Transverse colon (tissue), 3 donors: Measurements from ENCODE around the gene NCOA1.

Experiments used
- EP300 ChIP-seq: sonication (generic); formaldehyde crosslinking; IDR thresholded peaks from one replicate; pipeline ENCODE4 v1.6.1; 2017; ENCODE audit warnings: antibody characterized with exemption, low read depth
- TF ChIP-seq, protein P1 (sequence below), 5 experiments: fragments of 200-600 bp in 3 of 5; fragments of 450-650 bp in 2 of 5; sonication (generic) in 3 of 5; IDR thresholded peaks; 1 replicate in 2 of 5; 2 replicates in 3 of 5; pipeline ENCODE4 v1.5.1; 2016 to 2017; ENCODE audit warnings: antibody characterized with exemption in 5 of 5, inconsistent platforms in 3 of 5, mild to moderate bottlenecking in 2 of 5, moderate library complexity in 1 of 5

DNA sequence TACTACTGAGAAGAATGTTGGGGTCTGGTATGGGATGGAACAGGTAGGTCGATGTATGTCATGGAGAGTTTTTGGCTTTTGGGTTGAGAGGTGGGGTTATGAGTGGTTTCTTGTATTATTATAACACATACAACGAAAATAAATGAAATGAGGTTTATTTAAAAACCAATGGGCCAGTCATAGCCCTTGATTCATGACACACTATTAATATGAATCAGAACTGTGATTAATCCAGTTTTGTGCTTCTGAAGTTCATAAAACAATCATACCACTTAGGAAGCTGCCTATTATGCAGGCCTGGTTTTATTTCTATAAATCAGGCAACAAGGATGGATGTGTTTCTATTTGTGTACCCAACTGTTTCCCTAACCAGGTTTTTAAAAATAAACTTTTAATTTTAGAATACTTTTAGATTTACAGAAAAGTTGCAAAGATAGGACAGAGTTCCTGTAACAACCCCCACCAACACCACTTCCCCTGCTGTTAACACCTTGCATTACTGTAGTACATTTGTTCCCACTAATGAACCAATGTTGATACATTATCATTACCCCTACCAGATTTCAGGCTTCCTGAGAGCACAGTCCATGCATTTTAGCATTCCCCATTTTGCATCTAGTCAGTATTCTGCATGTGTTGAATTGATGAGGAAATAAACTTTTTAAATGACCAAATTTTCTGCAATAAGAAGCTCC, 37.5 kb upstream of the NCOA1 start:
- TF ChIP-seq, protein P1, sequence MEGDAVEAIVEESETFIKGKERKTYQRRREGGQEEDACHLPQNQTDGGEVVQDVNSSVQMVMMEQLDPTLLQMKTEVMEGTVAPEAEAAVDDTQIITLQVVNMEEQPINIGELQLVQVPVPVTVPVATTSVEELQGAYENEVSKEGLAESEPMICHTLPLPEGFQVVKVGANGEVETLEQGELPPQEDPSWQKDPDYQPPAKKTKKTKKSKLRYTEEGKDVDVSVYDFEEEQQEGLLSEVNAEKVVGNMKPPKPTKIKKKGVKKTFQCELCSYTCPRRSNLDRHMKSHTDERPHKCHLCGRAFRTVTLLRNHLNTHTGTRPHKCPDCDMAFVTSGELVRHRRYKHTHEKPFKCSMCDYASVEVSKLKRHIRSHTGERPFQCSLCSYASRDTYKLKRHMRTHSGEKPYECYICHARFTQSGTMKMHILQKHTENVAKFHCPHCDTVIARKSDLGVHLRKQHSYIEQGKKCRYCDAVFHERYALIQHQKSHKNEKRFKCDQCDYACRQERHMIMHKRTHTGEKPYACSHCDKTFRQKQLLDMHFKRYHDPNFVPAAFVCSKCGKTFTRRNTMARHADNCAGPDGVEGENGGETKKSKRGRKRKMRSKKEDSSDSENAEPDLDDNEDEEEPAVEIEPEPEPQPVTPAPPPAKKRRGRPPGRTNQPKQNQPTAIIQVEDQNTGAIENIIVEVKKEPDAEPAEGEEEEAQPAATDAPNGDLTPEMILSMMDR (IDR thresholded peaks at IDR 0.05), result no peak
- no peak for TF ChIP-seq EP300
